Measurements from ENCODE around the gene TOMM40. TPM values are rescaled to one million over a fixed set of nuclear protein-coding genes. Genes with fewer than 3 reads are reported as not detected.
A peak's percentile ranks its signal among the peaks of the same experiment; 100 is the strongest.

The TOMM40 gene
- total and polyA plus RNA-seq, 9 of the 15 experiments (the other 6 are each of a cell fraction or from before 2014, with no cell fraction given), result 0.89 to 290 (median 160) TPM

GRCh38 chr19:44866664-44867063 is 24.4 kb upstream of the TOMM40 start (continued):
- TF ChIP-seq, protein P1, sequence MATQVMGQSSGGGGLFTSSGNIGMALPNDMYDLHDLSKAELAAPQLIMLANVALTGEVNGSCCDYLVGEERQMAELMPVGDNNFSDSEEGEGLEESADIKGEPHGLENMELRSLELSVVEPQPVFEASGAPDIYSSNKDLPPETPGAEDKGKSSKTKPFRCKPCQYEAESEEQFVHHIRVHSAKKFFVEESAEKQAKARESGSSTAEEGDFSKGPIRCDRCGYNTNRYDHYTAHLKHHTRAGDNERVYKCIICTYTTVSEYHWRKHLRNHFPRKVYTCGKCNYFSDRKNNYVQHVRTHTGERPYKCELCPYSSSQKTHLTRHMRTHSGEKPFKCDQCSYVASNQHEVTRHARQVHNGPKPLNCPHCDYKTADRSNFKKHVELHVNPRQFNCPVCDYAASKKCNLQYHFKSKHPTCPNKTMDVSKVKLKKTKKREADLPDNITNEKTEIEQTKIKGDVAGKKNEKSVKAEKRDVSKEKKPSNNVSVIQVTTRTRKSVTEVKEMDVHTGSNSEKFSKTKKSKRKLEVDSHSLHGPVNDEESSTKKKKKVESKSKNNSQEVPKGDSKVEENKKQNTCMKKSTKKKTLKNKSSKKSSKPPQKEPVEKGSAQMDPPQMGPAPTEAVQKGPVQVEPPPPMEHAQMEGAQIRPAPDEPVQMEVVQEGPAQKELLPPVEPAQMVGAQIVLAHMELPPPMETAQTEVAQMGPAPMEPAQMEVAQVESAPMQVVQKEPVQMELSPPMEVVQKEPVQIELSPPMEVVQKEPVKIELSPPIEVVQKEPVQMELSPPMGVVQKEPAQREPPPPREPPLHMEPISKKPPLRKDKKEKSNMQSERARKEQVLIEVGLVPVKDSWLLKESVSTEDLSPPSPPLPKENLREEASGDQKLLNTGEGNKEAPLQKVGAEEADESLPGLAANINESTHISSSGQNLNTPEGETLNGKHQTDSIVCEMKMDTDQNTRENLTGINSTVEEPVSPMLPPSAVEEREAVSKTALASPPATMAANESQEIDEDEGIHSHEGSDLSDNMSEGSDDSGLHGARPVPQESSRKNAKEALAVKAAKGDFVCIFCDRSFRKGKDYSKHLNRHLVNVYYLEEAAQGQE (IDR thresholded peaks at IDR 0.05; ENCODE audit: borderline replicate concordance), result peak; percentile 37; the same call in 1 of the 2 replicates
- TF ChIP-seq, protein P1 (CRISPR knock-in tag; IDR thresholded peaks at IDR 0.05; ENCODE audit: low read depth), result no peak

- peak overlapping the region in 1 of 2 experiments; percentile 19; a peak in 1 of 4 replicates for H3K9ac ChIP-seq (ENCODE audit: insufficient read depth in 1 of 2, low read depth in 2 of 2, low read length in 2 of 2)
- H3K4me1 ChIP-seq (replicated peaks in 1 of 2; ENCODE audit: control insufficient read depth in 2 of 2, insufficient read depth in 2 of 2, low read length in 2 of 2), result peaks cover 0 to 7% of the 10 kb centered on the region in 2 experiments; a peak in 2 of 5 replicates
- peak in 1 of 4 experiments; percentile 5 for DNase-seq (ENCODE audit: extremely low read depth in 1 of 4, low spot score in 3 of 4)
- WGBS (ENCODE audit: insufficient coverage, low coverage, missing lambda C conversion rate), result 82% methylated on average over 12 of the region's 12 CpGs
- ATAC-seq, result no peak
- H3K27ac ChIP-seq (ENCODE audit: extremely low read depth, low read depth, low read length), result no peak overlapping the region
- POLR2A ChIA-PET, result interaction anchor here (0.7 kb wide), 1 partner anchor 37 kb away, joined by 3 read pairs; no protein-coding TSS in a partner anchor
- no peaks in the 10 kb centered on the region for H3K9me1 ChIP-seq (ENCODE audit: control insufficient read depth, insufficient read depth, low read length)
- no peak for FAIRE-seq
- peaks cover 42% of the 10 kb centered on the region for H3K36me3 ChIP-seq (ENCODE audit: control insufficient read depth, insufficient read depth, low read length)
- no TSS peak for BruUV-seq (replicated peaks)
- no peaks in the 10 kb centered on the region for H3K27me3 ChIP-seq (ENCODE audit: control insufficient read depth in 2 of 2, insufficient read depth in 2 of 2, low read length in 2 of 2)
- intact Hi-C loops (cut with micrococcal nuclease), result no loop called here
- H4K20me1 ChIP-seq (replicated peaks; ENCODE audit: control insufficient read depth, insufficient read depth, low read length), result no peaks in the 10 kb centered on the region
- no peak overlapping the region for H3K4me3 ChIP-seq
- in situ Hi-C loops (cut with MboI), result no loop called here
- no peaks in the 10 kb centered on the region for H3K79me2 ChIP-seq (ENCODE audit: control insufficient read depth, insufficient read depth, low read length)
- no peaks in the 10 kb centered on the region for H3K9me3 ChIP-seq (replicated peaks; ENCODE audit: control insufficient read depth, insufficient read depth, low read depth, low read length)
- no peak overlapping the region for H2AFZ ChIP-seq (ENCODE audit: low read depth, low read length)
- CTCF ChIA-PET (ENCODE audit: low intra/inter-chr PET ratio), result no interaction called here
- no peak overlapping the region for H3K4me2 ChIP-seq (ENCODE audit: insufficient read depth, low read length)
Measured at GRCh38 chr19:44867578-44867977, 23.5 kb upstream of the TOMM40 start.

All from K562 (cell line).